Panc1 (cell line): ENCODE results near the gene ASB2. TPM values are rescaled to one million over a fixed set of nuclear protein-coding genes. Genes with fewer than 3 reads are reported as not detected.
A peak's percentile ranks its signal among the peaks of the same experiment; 100 is the strongest.

Source experiments
- ATAC-seq: fragments of 200-7000 bp; cut with Tn5 transposase; 2 replicates; pipeline ENCODE4 v1.9.1; 2020; ENCODE audit warnings: mild to moderate bottlenecking, moderate library complexity
- BruUV-seq: library from RNA; stranded (reverse); fragments of 400-500 nt; replicated peaks from 2 replicates; lab custom pipeline; 2021; lab: Mats Ljungman, UMichigan
- CTCF ChIA-PET: fragments of 300-600 bp; sonication (Branson Sonifier 250); formaldehyde crosslinking; loops from one replicate; lab custom pipeline; 2022; ENCODE audit warnings: antibody characterized with exemption; lab: Charles Lee
- POLR2A ChIA-PET: fragments of 300-600 bp; sonication (Branson Sonifier 250); formaldehyde crosslinking; loops from one replicate; lab custom pipeline; 2022; ENCODE audit warnings: antibody characterized with exemption; lab: Charles Lee
- DNase-seq: peaks from one replicate; pipeline ENCODE4 v3.0.0-alpha.2; 2010; ENCODE audit warnings: low read depth, low spot score
- H3K27ac ChIP-seq: 2 replicates; pipeline ENCODE4 v1.5.1; 2011; ENCODE audit warnings: mild to moderate bottlenecking, low read length, inconsistent platforms
- H3K27me3 ChIP-seq: fragments of 200-500 bp; sonication (Bioruptor generic); 2 replicates; pipeline ENCODE4 v1.6.0; 2014; ENCODE audit warnings: low read length, inconsistent platforms; ENCODE audit not compliant: control insufficient read depth, insufficient read depth
- H3K36me3 ChIP-seq: fragments of 200-500 bp; sonication (Bioruptor generic); 2 replicates; pipeline ENCODE4 v1.5.1; 2014; ENCODE audit warnings: inconsistent platforms, mild to moderate bottlenecking, low read length, moderate library complexity; ENCODE audit not compliant: control insufficient read depth, insufficient read depth
- H3K4me1 ChIP-seq: 2 replicates; pipeline ENCODE4 v1.5.1; 2011; ENCODE audit warnings: inconsistent platforms, mild to moderate bottlenecking, low read length, moderate library complexity; ENCODE audit not compliant: control insufficient read depth, insufficient read depth
- H3K4me3 ChIP-seq, 2 experiments: 2 replicates each; pipeline ENCODE4 v1.5.1; 2011 to 2012; ENCODE audit warnings: low read depth in 2 of 2, low read length in 2 of 2, mild to moderate bottlenecking in 2 of 2, inconsistent platforms in 1 of 2, moderate library complexity in 1 of 2
- H3K9me3 ChIP-seq: fragments of 200-500 bp; sonication (Bioruptor generic); 2 replicates; pipeline ENCODE4 v1.5.1; 2014; ENCODE audit warnings: low read depth, mild to moderate bottlenecking, inconsistent platforms, low read length, moderate library complexity; ENCODE audit not compliant: control insufficient read depth, insufficient read depth
- POLR2AphosphoS5 ChIP-seq: IDR thresholded peaks from 2 replicates; pipeline ENCODE4 v1.6.1; 2012; ENCODE audit warnings: mild to moderate bottlenecking, low read depth, low read length, moderate library complexity
- SIN3A ChIP-seq: IDR thresholded peaks from 2 replicates; pipeline ENCODE4 v1.6.1; 2012; ENCODE audit warnings: low read depth, mild to moderate bottlenecking, low read length, moderate library complexity, borderline replicate concordance; ENCODE audit not compliant: insufficient read depth
- TCF7L2 ChIP-seq: IDR thresholded peaks from 2 replicates; pipeline ENCODE4 v1.6.1; 2011; ENCODE audit warnings: mild to moderate bottlenecking, low read depth, low read length, inconsistent platforms
- in situ Hi-C: cut with HindIII; loops from 2 replicates; pipeline ENCODE4 v1.10.0; 2016; ENCODE audit warnings: low sequenced_read_pairs, low pct_unique_long_range_greater_than_20kb
- intact Hi-C: fragments of 100-400 bp; cut with micrococcal nuclease; formaldehyde crosslinking; loops from one replicate; pipeline ENCODE4 v1.10.0; 2022; ENCODE audit not compliant: unreplicated experiment
- total RNA-seq: library from RNA; stranded (reverse); gene quantifications from one replicate; pipeline ENCODE4 v1.2.1, GENCODE V29; 2021; ENCODE audit not compliant: unreplicated experiment
- TF ChIP-seq, protein P1 (sequence below): fragments of 450-650 bp; IDR thresholded peaks from 2 replicates; pipeline ENCODE4 v1.5.1; 2017; ENCODE audit warnings: mild to moderate bottlenecking
- TF ChIP-seq, protein P2 (sequence below), 2 experiments: IDR thresholded peaks; 2 replicates each; pipeline ENCODE4 v1.6.1; 2011 to 2012; ENCODE audit warnings: low read depth in 2 of 2, control low read depth in 1 of 2, low read length in 1 of 2, mild to moderate bottlenecking in 1 of 2, moderate library complexity in 1 of 2; ENCODE audit not compliant: insufficient read depth in 1 of 2

The ASB2 gene
- total RNA-seq, 1 experiment from 2014 or later, result 0.28 TPM

DNA sequence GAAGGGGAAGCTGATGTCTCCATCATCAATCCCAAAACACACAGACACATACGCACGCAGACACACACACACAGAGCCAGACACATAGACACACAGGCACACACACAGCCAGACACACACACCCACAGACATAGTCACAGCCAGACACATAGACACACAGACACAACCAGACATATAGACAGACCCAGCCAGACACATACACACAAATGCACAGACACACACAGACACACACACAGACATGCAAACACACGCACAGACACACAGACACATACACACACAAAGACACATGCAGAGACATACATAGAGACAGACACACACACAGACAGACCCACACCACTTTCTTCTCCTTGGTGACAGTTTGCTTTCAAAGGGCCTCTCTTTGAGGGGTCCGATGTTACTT, 27.0 kb upstream of the ASB2 start:
- ChIA-PET POLR2A (no interaction called here), CTCF (interaction anchor here (0.5 to 1.3 kb wide), 3 partner anchors 63 to 565 kb away, joined by 3 to 7 read pairs (median 3); no protein-coding TSS in a partner anchor)
- ATAC-seq, result no peak
- no peak overlapping the region for H3K27ac ChIP-seq
- no peaks in the 10 kb centered on the region for H3K27me3 ChIP-seq
- in situ Hi-C loops, result no loop called here
- H3K36me3 ChIP-seq, result no peaks in the 10 kb centered on the region
- no peak for DNase-seq
- H3K4me1 ChIP-seq, result no peaks in the 10 kb centered on the region
- intact Hi-C loops, result no loop called here
- TF ChIP-seq POLR2AphosphoS5 (no peak), SIN3A (no peak), TCF7L2 (no peak)
- TF ChIP-seq, protein P1, sequence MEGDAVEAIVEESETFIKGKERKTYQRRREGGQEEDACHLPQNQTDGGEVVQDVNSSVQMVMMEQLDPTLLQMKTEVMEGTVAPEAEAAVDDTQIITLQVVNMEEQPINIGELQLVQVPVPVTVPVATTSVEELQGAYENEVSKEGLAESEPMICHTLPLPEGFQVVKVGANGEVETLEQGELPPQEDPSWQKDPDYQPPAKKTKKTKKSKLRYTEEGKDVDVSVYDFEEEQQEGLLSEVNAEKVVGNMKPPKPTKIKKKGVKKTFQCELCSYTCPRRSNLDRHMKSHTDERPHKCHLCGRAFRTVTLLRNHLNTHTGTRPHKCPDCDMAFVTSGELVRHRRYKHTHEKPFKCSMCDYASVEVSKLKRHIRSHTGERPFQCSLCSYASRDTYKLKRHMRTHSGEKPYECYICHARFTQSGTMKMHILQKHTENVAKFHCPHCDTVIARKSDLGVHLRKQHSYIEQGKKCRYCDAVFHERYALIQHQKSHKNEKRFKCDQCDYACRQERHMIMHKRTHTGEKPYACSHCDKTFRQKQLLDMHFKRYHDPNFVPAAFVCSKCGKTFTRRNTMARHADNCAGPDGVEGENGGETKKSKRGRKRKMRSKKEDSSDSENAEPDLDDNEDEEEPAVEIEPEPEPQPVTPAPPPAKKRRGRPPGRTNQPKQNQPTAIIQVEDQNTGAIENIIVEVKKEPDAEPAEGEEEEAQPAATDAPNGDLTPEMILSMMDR, result no peak
- TF ChIP-seq, protein P2, sequence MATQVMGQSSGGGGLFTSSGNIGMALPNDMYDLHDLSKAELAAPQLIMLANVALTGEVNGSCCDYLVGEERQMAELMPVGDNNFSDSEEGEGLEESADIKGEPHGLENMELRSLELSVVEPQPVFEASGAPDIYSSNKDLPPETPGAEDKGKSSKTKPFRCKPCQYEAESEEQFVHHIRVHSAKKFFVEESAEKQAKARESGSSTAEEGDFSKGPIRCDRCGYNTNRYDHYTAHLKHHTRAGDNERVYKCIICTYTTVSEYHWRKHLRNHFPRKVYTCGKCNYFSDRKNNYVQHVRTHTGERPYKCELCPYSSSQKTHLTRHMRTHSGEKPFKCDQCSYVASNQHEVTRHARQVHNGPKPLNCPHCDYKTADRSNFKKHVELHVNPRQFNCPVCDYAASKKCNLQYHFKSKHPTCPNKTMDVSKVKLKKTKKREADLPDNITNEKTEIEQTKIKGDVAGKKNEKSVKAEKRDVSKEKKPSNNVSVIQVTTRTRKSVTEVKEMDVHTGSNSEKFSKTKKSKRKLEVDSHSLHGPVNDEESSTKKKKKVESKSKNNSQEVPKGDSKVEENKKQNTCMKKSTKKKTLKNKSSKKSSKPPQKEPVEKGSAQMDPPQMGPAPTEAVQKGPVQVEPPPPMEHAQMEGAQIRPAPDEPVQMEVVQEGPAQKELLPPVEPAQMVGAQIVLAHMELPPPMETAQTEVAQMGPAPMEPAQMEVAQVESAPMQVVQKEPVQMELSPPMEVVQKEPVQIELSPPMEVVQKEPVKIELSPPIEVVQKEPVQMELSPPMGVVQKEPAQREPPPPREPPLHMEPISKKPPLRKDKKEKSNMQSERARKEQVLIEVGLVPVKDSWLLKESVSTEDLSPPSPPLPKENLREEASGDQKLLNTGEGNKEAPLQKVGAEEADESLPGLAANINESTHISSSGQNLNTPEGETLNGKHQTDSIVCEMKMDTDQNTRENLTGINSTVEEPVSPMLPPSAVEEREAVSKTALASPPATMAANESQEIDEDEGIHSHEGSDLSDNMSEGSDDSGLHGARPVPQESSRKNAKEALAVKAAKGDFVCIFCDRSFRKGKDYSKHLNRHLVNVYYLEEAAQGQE (IDR thresholded peaks at IDR 0.05; ENCODE audit: insufficient read depth in 1 of 2, low read depth in 2 of 2, low read length in 1 of 2), result no peak
- H3K9me3 ChIP-seq, result no peaks in the 10 kb centered on the region
- no TSS peak for BruUV-seq
- H3K4me3 ChIP-seq, result no peak overlapping the region

DNA sequence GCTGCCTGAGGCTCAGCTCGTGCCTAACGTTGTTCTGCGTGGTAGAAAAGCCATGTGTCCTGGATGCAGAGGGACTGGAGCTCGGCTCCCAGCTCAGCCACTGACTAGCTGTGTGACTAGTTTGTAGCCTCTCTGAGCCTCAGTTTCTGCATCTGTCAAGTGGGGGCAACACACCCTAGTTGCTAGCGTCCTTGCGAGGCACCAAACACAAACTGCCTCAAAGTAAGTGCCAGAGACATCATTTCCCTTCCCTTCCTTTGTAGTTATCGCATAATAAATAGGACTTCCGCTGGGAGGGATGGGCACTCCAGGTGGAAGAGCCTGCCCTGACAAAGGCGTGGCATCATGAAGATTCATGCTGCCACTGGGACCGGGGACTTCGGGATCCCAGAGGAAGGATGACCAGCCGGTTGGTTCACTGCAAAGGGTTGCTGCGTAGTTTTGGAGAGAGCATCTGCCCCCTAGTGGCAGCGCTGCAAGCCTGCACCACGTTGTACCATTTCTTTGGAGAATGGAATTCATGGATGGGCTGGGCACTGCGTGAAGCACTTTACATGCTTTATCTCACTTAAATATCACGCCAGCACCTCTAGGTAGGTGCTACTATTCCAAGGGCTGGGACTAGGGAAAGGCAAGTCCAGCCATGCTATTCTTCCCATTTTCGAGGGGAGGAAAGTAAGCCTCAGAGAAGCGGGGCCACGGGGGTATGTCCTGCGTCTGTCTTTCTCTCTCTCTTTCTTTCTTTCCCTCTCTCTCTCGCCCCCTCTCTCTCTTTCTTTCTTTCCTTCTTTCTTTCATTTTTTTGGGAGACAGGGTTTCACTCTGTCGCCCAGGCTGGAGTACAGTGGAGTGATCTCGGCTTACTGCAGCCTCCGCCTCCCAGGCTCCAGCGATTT, 25.4 kb upstream of the ASB2 start:
- CTCF ChIA-PET, result interaction anchor here (0.8 to 1.8 kb wide), 5 partner anchors 60 to 65 kb away, joined by 3 to 11 read pairs (median 4); no protein-coding TSS in a partner anchor
- H3K4me3 ChIP-seq, result no peak overlapping the region
- DNase-seq, result peak; percentile 61
- no peaks in the 10 kb centered on the region for H3K4me1 ChIP-seq
- no peaks in the 10 kb centered on the region for H3K9me3 ChIP-seq
- in situ Hi-C loops, result no loop called here
- H3K27me3 ChIP-seq, result no peaks in the 10 kb centered on the region
- POLR2A ChIA-PET, result no interaction called here
- TF ChIP-seq, protein P2 (IDR thresholded peaks at IDR 0.05; ENCODE audit: insufficient read depth in 1 of 2, low read depth in 2 of 2, low read length in 1 of 2), result no peak
- TF ChIP-seq, protein P1, result peak; percentile 93
- TF ChIP-seq TCF7L2 (no peak), POLR2AphosphoS5 (no peak), SIN3A (no peak)
- no TSS peak for BruUV-seq
- intact Hi-C loops, result loop anchor here (2.0 kb wide), 1 partner anchor 61 kb away; no protein-coding TSS in a partner anchor
- no peaks in the 10 kb centered on the region for H3K36me3 ChIP-seq
- H3K27ac ChIP-seq, result no peak overlapping the region
- peak; percentile 88 for ATAC-seq
